SK-N-SH treated with all-trans-retinoic acid at 6 μM for 48 hours (cell line): ENCODE measurements around the gene TNPO3.

ENCODE experiments used
- ATAC-seq: fragments of 200-7000 bp; cut with Tn5 transposase; 3 replicates; pipeline ENCODE4 v1.9.1; 2020; ENCODE audit warnings: mild to moderate bottlenecking, moderate library complexity
- ARNTL ChIP-seq: fragments of 450-650 bp; formaldehyde crosslinking; IDR thresholded peaks from 2 replicates; pipeline ENCODE4 v1.5.0; 2020; ENCODE audit warnings: low read depth, mild to moderate bottlenecking, moderate library complexity, borderline replicate concordance
- CREB5 ChIP-seq: fragments of 250-450 bp; sonication (Bioruptor Pico); IDR thresholded peaks from 2 replicates; pipeline ENCODE4 v1.5.1; 2020; ENCODE audit warnings: low read depth, mild to moderate bottlenecking, moderate library complexity
- CSDC2 ChIP-seq: fragments of 250-450 bp; sonication (Bioruptor Pico); IDR thresholded peaks from 2 replicates; pipeline ENCODE4 v1.5.0; 2020; ENCODE audit warnings: mild to moderate bottlenecking, moderate library complexity
- ESRRG ChIP-seq: fragments of 250-450 bp; sonication (Bioruptor Pico); IDR thresholded peaks from 2 replicates; pipeline ENCODE4 v1.6.1; 2021; ENCODE audit warnings: mild to moderate bottlenecking
- GLIS3 ChIP-seq: fragments of 250-450 bp; sonication (Bioruptor Pico); IDR thresholded peaks from 2 replicates; pipeline ENCODE4 v1.5.0; 2020; ENCODE audit warnings: mild to moderate bottlenecking, moderate library complexity
- ISL1 ChIP-seq: fragments of 250-450 bp; sonication (Bioruptor Pico); IDR thresholded peaks from 2 replicates; pipeline ENCODE4 v2.1.2; 2022; ENCODE audit warnings: mild to moderate bottlenecking, moderate library complexity
- PPARA ChIP-seq: fragments of 250-450 bp; sonication (Bioruptor Pico); IDR thresholded peaks from 2 replicates; pipeline ENCODE4 v1.5.0; 2020; ENCODE audit warnings: mild to moderate bottlenecking, borderline replicate concordance
- SNAI2 ChIP-seq: fragments of 250-450 bp; sonication (Bioruptor Pico); IDR thresholded peaks from 2 replicates; pipeline ENCODE4 v1.5.0; 2020; ENCODE audit warnings: mild to moderate bottlenecking, moderate library complexity
- TCF4 ChIP-seq: fragments of 250-450 bp; sonication (Bioruptor Pico); IDR thresholded peaks from 2 replicates; pipeline ENCODE4 v1.8.0; 2021; ENCODE audit warnings: mild to moderate bottlenecking, moderate library complexity, borderline replicate concordance
- ZC3H10 ChIP-seq: fragments of 250-450 bp; sonication (Bioruptor Pico); IDR thresholded peaks from 2 replicates; pipeline ENCODE4 v1.5.1; 2021; ENCODE audit warnings: mild to moderate bottlenecking, moderate library complexity
- ZFP30 ChIP-seq: fragments of 450-650 bp; formaldehyde crosslinking; IDR thresholded peaks from 2 replicates; pipeline ENCODE4 v1.5.0; 2022; ENCODE audit warnings: mild to moderate bottlenecking, moderate library complexity
- ZNF70 ChIP-seq: fragments of 450-650 bp; formaldehyde crosslinking; IDR thresholded peaks from 2 replicates; pipeline ENCODE4 v1.5.0; 2020; ENCODE audit warnings: mild to moderate bottlenecking, moderate library complexity
- TF ChIP-seq, protein P1 (sequence below): fragments of 250-450 bp; sonication (Bioruptor Pico); IDR thresholded peaks from 2 replicates; pipeline ENCODE4 v1.8.0; 2020; ENCODE audit warnings: mild to moderate bottlenecking, moderate library complexity, borderline replicate concordance
- TF ChIP-seq, protein P2 (sequence below): fragments of 250-450 bp; sonication (Bioruptor Pico); IDR thresholded peaks from 2 replicates; pipeline ENCODE4 v1.8.0; 2021; ENCODE audit warnings: low read depth, mild to moderate bottlenecking, moderate library complexity, borderline replicate concordance
- TF ChIP-seq, protein P3 (sequence below): fragments of 250-450 bp; sonication (Bioruptor Pico); IDR thresholded peaks from 2 replicates; pipeline ENCODE4 v1.5.1; 2021; ENCODE audit warnings: mild to moderate bottlenecking, moderate library complexity
- TF ChIP-seq, protein P4 (sequence below): fragments of 250-450 bp; sonication (Bioruptor Pico); IDR thresholded peaks from 2 replicates; pipeline ENCODE4 v1.5.0; 2020; ENCODE audit warnings: mild to moderate bottlenecking, moderate library complexity

Gene TNPO3

GRCh38 chr7:128951296-128951695 lies 103.6 kb downstream of the TNPO3 start (continued):
- TF ChIP-seq, protein P1, sequence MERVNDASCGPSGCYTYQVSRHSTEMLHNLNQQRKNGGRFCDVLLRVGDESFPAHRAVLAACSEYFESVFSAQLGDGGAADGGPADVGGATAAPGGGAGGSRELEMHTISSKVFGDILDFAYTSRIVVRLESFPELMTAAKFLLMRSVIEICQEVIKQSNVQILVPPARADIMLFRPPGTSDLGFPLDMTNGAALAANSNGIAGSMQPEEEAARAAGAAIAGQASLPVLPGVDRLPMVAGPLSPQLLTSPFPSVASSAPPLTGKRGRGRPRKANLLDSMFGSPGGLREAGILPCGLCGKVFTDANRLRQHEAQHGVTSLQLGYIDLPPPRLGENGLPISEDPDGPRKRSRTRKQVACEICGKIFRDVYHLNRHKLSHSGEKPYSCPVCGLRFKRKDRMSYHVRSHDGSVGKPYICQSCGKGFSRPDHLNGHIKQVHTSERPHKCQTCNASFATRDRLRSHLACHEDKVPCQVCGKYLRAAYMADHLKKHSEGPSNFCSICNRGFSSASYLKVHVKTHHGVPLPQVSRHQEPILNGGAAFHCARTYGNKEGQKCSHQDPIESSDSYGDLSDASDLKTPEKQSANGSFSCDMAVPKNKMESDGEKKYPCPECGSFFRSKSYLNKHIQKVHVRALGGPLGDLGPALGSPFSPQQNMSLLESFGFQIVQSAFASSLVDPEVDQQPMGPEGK = no peak
- TF ChIP-seq ARNTL (CRISPR knock-in tag) = no peak
- TF ChIP-seq PPARA (CRISPR knock-in tag) = no peak

GRCh38 chr7:128948976-128949760 lies 105.7 kb downstream of the TNPO3 start:
- ATAC-seq = no peak
- TF ChIP-seq CSDC2 (no peak), ESRRG (no peak), ISL1 (CRISPR knock-in tag) (no peak), CREB5 (CRISPR knock-in tag) (no peak)
- TF ChIP-seq, protein P2, sequence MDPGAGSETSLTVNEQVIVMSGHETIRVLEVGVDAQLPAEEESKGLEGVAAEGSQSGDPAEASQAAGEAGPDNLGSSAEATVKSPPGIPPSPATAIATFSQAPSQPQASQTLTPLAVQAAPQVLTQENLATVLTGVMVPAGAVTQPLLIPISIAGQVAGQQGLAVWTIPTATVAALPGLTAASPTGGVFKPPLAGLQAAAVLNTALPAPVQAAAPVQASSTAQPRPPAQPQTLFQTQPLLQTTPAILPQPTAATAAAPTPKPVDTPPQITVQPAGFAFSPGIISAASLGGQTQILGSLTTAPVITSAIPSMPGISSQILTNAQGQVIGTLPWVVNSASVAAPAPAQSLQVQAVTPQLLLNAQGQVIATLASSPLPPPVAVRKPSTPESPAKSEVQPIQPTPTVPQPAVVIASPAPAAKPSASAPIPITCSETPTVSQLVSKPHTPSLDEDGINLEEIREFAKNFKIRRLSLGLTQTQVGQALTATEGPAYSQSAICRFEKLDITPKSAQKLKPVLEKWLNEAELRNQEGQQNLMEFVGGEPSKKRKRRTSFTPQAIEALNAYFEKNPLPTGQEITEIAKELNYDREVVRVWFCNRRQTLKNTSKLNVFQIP = no peak
- TF ChIP-seq, all 23 proteins: peak for 0

DNA sequence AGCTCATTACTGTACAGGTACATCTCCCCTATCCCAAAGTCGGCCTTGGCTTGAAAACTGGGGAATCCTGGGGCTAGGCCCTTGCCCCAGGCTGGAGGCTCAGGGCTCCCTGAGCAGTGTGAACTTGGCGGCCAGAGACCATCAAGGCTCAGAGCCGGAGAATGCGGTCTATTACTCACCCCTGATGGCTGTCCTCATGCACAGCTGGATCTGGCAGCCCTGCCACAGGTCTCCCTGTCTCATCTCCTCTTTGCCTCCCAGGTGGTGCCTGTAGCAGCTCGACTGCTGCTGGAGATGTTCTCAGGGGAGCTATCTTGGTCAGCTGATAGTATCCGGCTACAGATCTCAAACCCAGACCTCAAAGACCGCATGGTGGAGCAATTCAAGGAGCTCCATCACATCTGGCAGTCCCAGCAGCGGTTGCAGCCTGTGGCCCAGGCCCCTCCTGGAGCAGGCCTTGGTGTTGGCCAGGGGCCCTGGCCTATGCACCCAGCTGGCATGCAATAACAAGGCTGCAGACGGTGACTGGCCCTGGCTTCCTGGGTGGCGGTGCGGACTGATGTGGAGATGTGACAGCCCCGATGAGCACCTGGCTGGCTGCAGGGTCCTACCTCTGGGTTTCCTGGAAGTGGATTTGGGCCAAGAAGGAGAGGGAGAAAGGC lies 106.5 kb downstream of the TNPO3 start:
- TF ChIP-seq SNAI2 (CRISPR knock-in tag) = no peak
- TF ChIP-seq CSDC2 = no peak
- TF ChIP-seq, protein P3, sequence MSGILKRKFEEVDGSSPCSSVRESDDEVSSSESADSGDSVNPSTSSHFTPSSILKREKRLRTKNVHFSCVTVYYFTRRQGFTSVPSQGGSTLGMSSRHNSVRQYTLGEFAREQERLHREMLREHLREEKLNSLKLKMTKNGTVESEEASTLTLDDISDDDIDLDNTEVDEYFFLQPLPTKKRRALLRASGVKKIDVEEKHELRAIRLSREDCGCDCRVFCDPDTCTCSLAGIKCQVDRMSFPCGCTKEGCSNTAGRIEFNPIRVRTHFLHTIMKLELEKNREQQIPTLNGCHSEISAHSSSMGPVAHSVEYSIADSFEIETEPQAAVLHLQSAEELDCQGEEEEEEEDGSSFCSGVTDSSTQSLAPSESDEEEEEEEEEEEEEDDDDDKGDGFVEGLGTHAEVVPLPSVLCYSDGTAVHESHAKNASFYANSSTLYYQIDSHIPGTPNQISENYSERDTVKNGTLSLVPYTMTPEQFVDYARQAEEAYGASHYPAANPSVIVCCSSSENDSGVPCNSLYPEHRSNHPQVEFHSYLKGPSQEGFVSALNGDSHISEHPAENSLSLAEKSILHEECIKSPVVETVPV (CRISPR knock-in tag) = no peak
- TF ChIP-seq, protein P1 = no peak
- TF ChIP-seq, protein P2 = no peak
- no peak for TF ChIP-seq ZFP30 (CRISPR knock-in tag)
- no peak for TF ChIP-seq PPARA (CRISPR knock-in tag)
- no peak for TF ChIP-seq TCF4
- no peak for TF ChIP-seq ZC3H10
- no peak for TF ChIP-seq ZNF70
- TF ChIP-seq CREB5 (CRISPR knock-in tag) = no peak
- TF ChIP-seq ISL1 (CRISPR knock-in tag) = no peak
- TF ChIP-seq, protein P4, sequence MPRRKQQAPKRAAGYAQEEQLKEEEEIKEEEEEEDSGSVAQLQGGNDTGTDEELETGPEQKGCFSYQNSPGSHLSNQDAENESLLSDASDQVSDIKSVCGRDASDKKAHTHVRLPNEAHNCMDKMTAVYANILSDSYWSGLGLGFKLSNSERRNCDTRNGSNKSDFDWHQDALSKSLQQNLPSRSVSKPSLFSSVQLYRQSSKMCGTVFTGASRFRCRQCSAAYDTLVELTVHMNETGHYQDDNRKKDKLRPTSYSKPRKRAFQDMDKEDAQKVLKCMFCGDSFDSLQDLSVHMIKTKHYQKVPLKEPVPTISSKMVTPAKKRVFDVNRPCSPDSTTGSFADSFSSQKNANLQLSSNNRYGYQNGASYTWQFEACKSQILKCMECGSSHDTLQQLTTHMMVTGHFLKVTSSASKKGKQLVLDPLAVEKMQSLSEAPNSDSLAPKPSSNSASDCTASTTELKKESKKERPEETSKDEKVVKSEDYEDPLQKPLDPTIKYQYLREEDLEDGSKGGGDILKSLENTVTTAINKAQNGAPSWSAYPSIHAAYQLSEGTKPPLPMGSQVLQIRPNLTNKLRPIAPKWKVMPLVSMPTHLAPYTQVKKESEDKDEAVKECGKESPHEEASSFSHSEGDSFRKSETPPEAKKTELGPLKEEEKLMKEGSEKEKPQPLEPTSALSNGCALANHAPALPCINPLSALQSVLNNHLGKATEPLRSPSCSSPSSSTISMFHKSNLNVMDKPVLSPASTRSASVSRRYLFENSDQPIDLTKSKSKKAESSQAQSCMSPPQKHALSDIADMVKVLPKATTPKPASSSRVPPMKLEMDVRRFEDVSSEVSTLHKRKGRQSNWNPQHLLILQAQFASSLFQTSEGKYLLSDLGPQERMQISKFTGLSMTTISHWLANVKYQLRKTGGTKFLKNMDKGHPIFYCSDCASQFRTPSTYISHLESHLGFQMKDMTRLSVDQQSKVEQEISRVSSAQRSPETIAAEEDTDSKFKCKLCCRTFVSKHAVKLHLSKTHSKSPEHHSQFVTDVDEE = no peak
- no peak for TF ChIP-seq GLIS3
- ATAC-seq = peak; percentile 5
